Mesendoderm (in vitro differentiated cells): Measurements from ENCODE around the gene RARS2. TPM values are rescaled to one million over a fixed set of nuclear protein-coding genes. Genes with fewer than 3 reads are reported as not detected.

Source experiments
- DNase-seq: peaks from one replicate; pipeline ENCODE4 v3.0.0; 2013
- H2AK5ac ChIP-seq: 2 replicates; pipeline ENCODE4 v1.6.1; 2013; ENCODE audit warnings: low read length, inconsistent platforms
- H2BK120ac ChIP-seq: 2 replicates; pipeline ENCODE4 v1.6.1; 2013; ENCODE audit warnings: low read depth, mild to moderate bottlenecking, low read length, moderate library complexity, mixed read lengths
- H2BK15ac ChIP-seq: replicated peaks from 2 replicates; pipeline ENCODE4 v1.6.1; 2013; ENCODE audit warnings: low read depth, mild to moderate bottlenecking, moderate library complexity
- H2BK5ac ChIP-seq: 2 replicates; pipeline ENCODE4 v1.6.1; 2013; ENCODE audit warnings: low read length, inconsistent platforms
- H3K18ac ChIP-seq: 2 replicates; pipeline ENCODE4 v1.6.1; 2013; ENCODE audit warnings: mild to moderate bottlenecking, low read length, mixed read lengths
- H3K23ac ChIP-seq: one replicate; pipeline ENCODE4 v1.6.1; 2013; ENCODE audit warnings: low read length
- H3K27ac ChIP-seq: 2 replicates; pipeline ENCODE4 v1.5.1; 2013; ENCODE audit warnings: low read depth, mild to moderate bottlenecking, inconsistent platforms, low read length, moderate library complexity
- H3K27me3 ChIP-seq: 2 replicates; pipeline ENCODE4 v1.6.1; 2013; ENCODE audit warnings: low read length, control low read depth, mild to moderate bottlenecking, inconsistent platforms; ENCODE audit not compliant: insufficient read depth, poor library complexity
- H3K36me3 ChIP-seq: 2 replicates; pipeline ENCODE4 v1.6.1; 2013; ENCODE audit warnings: low read length, inconsistent platforms; ENCODE audit not compliant: control insufficient read depth, insufficient read depth
- H3K4ac ChIP-seq: one replicate; pipeline ENCODE4 v1.6.1; 2013; ENCODE audit warnings: low read depth, mild to moderate bottlenecking, low read length, moderate library complexity
- H3K4me1 ChIP-seq: 2 replicates; pipeline ENCODE4 v1.6.1; 2013; ENCODE audit warnings: low read depth, low read length, inconsistent platforms; ENCODE audit not compliant: control insufficient read depth
- H3K4me2 ChIP-seq: 2 replicates; pipeline ENCODE4 v1.6.1; 2013; ENCODE audit warnings: low read length
- H3K4me3 ChIP-seq: 2 replicates; pipeline ENCODE4 v1.5.1; 2013; ENCODE audit warnings: mild to moderate bottlenecking, low read length
- H3K56ac ChIP-seq: one replicate; pipeline ENCODE4 v1.6.1; 2013; ENCODE audit warnings: low read length
- H3K79me1 ChIP-seq: 2 replicates; pipeline ENCODE4 v1.6.1; 2013; ENCODE audit warnings: low read length, inconsistent platforms
- H3K79me2 ChIP-seq: 2 replicates; pipeline ENCODE4 v1.6.1; 2013; ENCODE audit warnings: mild to moderate bottlenecking, low read length; ENCODE audit not compliant: control insufficient read depth, insufficient read depth
- H3K9ac ChIP-seq: 2 replicates; pipeline ENCODE4 v1.6.1; 2013; ENCODE audit warnings: low read length, inconsistent platforms
- H4K5ac ChIP-seq: one replicate; pipeline ENCODE4 v1.6.1; 2013; ENCODE audit warnings: low read length
- H4K8ac ChIP-seq: one replicate; pipeline ENCODE4 v1.6.1; 2013; ENCODE audit warnings: low read depth, mild to moderate bottlenecking, control low read depth, low read length, moderate library complexity
- WGBS: extraction: QIAGEN DNeasy Blood & Tissue Kit; methylation state at CpG from one replicate; pipeline ENCODE4 v1.1.7; 2013; ENCODE audit warnings: low lambda C conversion rate, missing lambda C conversion rate; ENCODE audit not compliant: insufficient coverage; ENCODE audit errors: extremely low coverage; 5-methylcytosine and 5-hydroxymethylcytosine counted together
- small RNA-seq: library from polyadenylated mRNA; stranded (forward); fragments of <200 nt; extraction: miRNeasy Mini kit (QIAGEN cat#:217004); gene quantifications from one replicate; pipeline ENCODE3, GENCODE V24; 2013; ENCODE audit not compliant: insufficient read depth

RARS2 gene

GRCh38 chr6:87481931-87482330, 107.9 kb downstream of the RARS2 start:
- no peak overlapping the region for H4K5ac ChIP-seq
- no peak overlapping the region for H3K4ac ChIP-seq
- no peak overlapping the region for H2AK5ac ChIP-seq
- H2BK120ac ChIP-seq: no peak overlapping the region
- H3K18ac ChIP-seq: no peak overlapping the region
- H3K79me2 ChIP-seq: no peaks in the 10 kb centered on the region
- H3K4me2 ChIP-seq: no peak overlapping the region
- no peak for DNase-seq
- H3K56ac ChIP-seq: no peak overlapping the region
- 100% methylated on average over 1 of the region's 3 CpGs for WGBS
- no peak overlapping the region for H4K8ac ChIP-seq
- no peaks in the 10 kb centered on the region for H3K79me1 ChIP-seq
- no peaks in the 10 kb centered on the region for H3K36me3 ChIP-seq
- H3K4me3 ChIP-seq: no peak overlapping the region
- no peak overlapping the region for H2BK5ac ChIP-seq
- no peak overlapping the region for H3K23ac ChIP-seq
- H3K27me3 ChIP-seq: no peaks in the 10 kb centered on the region
- H3K27ac ChIP-seq: no peak overlapping the region
- no peak overlapping the region for H3K9ac ChIP-seq
- H3K4me1 ChIP-seq: no peaks in the 10 kb centered on the region
- no peak overlapping the region for H2BK15ac ChIP-seq

- Histone ChIP-seq H3K79me2 (no peaks in the 10 kb centered on the region), H2BK15ac (no peak overlapping the region), H4K8ac (no peak overlapping the region), H3K79me1 (no peaks in the 10 kb centered on the region), H3K56ac (peak overlapping the region; percentile 99), H3K4me3 (peak overlapping the region; percentile 79), H3K4me1 (no peaks in the 10 kb centered on the region), H3K27ac (no peak overlapping the region), H4K5ac (no peak overlapping the region), H3K4me2 (peak overlapping the region; percentile 76), H3K4ac (no peak overlapping the region), H3K27me3 (no peaks in the 10 kb centered on the region), H2AK5ac (no peak overlapping the region), H3K9ac (peak overlapping the region; percentile 93), H2BK120ac (no peak overlapping the region), H3K36me3 (no peaks in the 10 kb centered on the region), H2BK5ac (no peak overlapping the region), H3K18ac (no peak overlapping the region), H3K23ac (no peak overlapping the region)
- whole genome bisulfite sequencing: no CpG with 5 or more reads among the region's 15 CpGs
- DNase-seq: no peak
Observed at GRCh38 chr6:87473419-87473903, 116.3 kb downstream of the RARS2 start.

- H3K36me3 ChIP-seq: no peaks in the 10 kb centered on the region
- peak within 1 kb of the TSS; percentile 94 for H2BK5ac ChIP-seq
- H3K4me1 ChIP-seq: no peaks in the 10 kb centered on the region
- no peak within 1 kb of the TSS for H2BK120ac ChIP-seq
- H3K18ac ChIP-seq: peak within 1 kb of the TSS; percentile 23
- no peak within 1 kb of the TSS for H3K4ac ChIP-seq
- no CpG with 5 or more reads among the region's 70 CpGs for WGBS
- H3K56ac ChIP-seq: peak within 1 kb of the TSS; percentile 99
- H4K8ac ChIP-seq: no peak within 1 kb of the TSS
- DNase-seq: peak; percentile 89
- H3K9ac ChIP-seq: peak within 1 kb of the TSS; percentile 93
- H3K79me2 ChIP-seq: no peaks in the 10 kb centered on the region
- no peak within 1 kb of the TSS for H4K5ac ChIP-seq
- H3K23ac ChIP-seq: no peak within 1 kb of the TSS
- H2AK5ac ChIP-seq: no peak within 1 kb of the TSS
- H2BK15ac ChIP-seq: no peak within 1 kb of the TSS
- peak within 1 kb of the TSS; percentile 56 for H3K27ac ChIP-seq
- H3K79me1 ChIP-seq: no peaks in the 10 kb centered on the region
- H3K4me2 ChIP-seq: peak within 1 kb of the TSS; percentile 76
- peak within 1 kb of the TSS; percentile 94 for H3K4me3 ChIP-seq
- no peaks in the 10 kb centered on the region for H3K27me3 ChIP-seq
Observed at GRCh38 chr6:87472525-87473418, 117.0 kb downstream of the RARS2 start, which contains the start of gene SLC35A1. Gene SLC35A1, plus strand, starts transcription at chr6:87472974. Its CDS starts 30 bp downstream, at chr6:87473004.

GRCh38 chr6:87465051-87465450, 124.7 kb downstream of the RARS2 start:
- H3K9ac ChIP-seq: no peak overlapping the region
- no CpG with 5 or more reads among the region's 2 CpGs for WGBS
- H3K4me2 ChIP-seq: no peak overlapping the region
- no peak overlapping the region for H3K18ac ChIP-seq
- no peak overlapping the region for H2BK120ac ChIP-seq
- no peak overlapping the region for H2BK15ac ChIP-seq
- H3K36me3 ChIP-seq: no peaks in the 10 kb centered on the region
- no peaks in the 10 kb centered on the region for H3K27me3 ChIP-seq
- H2AK5ac ChIP-seq: no peak overlapping the region
- H4K8ac ChIP-seq: no peak overlapping the region
- H2BK5ac ChIP-seq: no peak overlapping the region
- no peak overlapping the region for H3K27ac ChIP-seq
- no peaks in the 10 kb centered on the region for H3K79me2 ChIP-seq
- no peak overlapping the region for H3K4ac ChIP-seq
- no peak overlapping the region for H3K23ac ChIP-seq
- H3K4me1 ChIP-seq: no peaks in the 10 kb centered on the region
- no peaks in the 10 kb centered on the region for H3K79me1 ChIP-seq
- H4K5ac ChIP-seq: no peak overlapping the region
- no peak for DNase-seq
- no peak overlapping the region for H3K56ac ChIP-seq
- no peak overlapping the region for H3K4me3 ChIP-seq

Small RNAs within 50 kb of the gene (small RNA-seq; reads per million reads assigned to genes)
- not detected for gene RNU6-444P
